Frontal cortex (tissue), 4 donors: Measurements from ENCODE around the gene MAP2K4. TPM values are rescaled to one million over a fixed set of nuclear protein-coding genes. Genes with fewer than 3 reads are reported as not detected.

Source experiments
- DNase-seq, 2 donors: peaks; one replicate each; pipeline ENCODE4 v3.0.0; 2012; ENCODE audit warnings: low spot score in 2 of 2
- FAIRE-seq: peaks from 2 replicates; lab custom pipeline; 2012; peaks lifted over from hg19 to GRCh38; lab: Jason Lieb, UNC
- total RNA-seq: library from RNA; depleted of rRNA; stranded (reverse); fragments of >200 nt; gene quantifications from one replicate; pipeline ENCODE4 v1.2.3, GENCODE V29; 2014
- donor health status: control.
- donor health status: control.
- donor health status: control.

Gene MAP2K4
- total RNA-seq, 1 donor from 2014 or later = 109 TPM

- DNase-seq = no peak
- FAIRE-seq = no peak
Measured at GRCh38 chr17:12034538-12034937, 13.9 kb downstream of the MAP2K4 start.

DNA sequence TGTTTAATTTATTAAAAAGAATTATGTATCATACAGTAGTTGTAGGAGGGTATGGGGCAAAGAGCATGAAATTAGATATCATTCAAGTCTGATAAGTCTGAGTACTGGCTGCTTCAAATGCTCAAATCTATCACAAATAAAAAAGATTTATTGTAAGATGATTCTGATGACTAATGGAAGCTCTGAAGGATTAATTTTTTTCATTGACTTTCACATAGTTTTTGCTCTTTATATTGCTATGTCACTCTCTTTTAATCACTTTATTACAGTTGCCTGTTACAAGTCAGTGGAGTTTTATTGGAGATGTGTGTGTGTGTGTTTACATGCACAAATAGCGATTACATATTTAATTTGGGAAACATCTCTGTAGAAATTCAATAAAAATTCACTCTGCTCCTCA is 15.0 kb downstream of the MAP2K4 start:
- FAIRE-seq = no peak
- no peak for DNase-seq

GRCh38 chr17:12037970-12038369 is 17.3 kb downstream of the MAP2K4 start:
- no peak for FAIRE-seq

DNA sequence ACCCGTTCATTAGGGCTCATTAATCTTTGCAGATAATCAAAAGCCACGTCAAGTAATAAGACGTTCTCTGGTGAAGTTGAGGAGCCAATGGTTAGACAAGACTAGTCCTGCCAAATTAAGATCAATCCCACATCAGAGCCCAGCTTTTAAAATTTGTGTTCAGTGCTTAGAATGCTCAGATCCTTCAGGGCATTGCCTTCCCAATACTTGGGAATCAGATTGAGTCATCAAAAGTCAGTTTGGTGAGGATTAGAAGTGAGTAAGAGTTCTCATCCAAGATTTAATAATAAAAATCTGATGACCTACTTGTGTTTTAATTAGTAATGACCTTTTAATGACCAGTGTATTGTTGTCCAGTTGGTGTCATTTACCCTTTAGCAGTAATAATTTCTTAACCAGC is 19.8 kb downstream of the MAP2K4 start:
- DNase-seq = no peak
- FAIRE-seq = no peak

More at GRCh38 chr17:12037970-12038369, 17.3 kb downstream of the MAP2K4 start:
- DNase-seq = no peak

DNA sequence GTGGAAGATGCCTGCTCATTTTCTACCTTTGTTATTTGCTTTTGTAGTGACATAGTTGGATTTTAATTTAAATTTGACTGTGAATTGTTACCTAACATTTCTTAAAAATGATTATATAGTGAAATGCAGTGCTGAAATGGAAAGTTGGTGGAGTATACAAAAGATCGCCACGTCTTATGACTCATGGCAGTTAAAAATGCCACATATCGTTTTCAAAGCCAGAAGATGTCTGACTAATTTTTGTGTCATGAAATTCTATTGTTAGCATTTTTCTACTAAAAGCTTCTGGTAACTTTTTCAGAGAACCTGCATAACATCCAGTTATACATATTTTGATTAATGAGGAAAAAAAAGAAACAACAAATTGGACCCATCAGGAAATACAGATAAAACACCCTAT is 20.6 kb downstream of the MAP2K4 start:
- DNase-seq (no peak), FAIRE-seq (no peak)

GRCh38 chr17:12043702-12044101 is 23.0 kb downstream of the MAP2K4 start:
- no peak for DNase-seq
- FAIRE-seq = no peak

DNA sequence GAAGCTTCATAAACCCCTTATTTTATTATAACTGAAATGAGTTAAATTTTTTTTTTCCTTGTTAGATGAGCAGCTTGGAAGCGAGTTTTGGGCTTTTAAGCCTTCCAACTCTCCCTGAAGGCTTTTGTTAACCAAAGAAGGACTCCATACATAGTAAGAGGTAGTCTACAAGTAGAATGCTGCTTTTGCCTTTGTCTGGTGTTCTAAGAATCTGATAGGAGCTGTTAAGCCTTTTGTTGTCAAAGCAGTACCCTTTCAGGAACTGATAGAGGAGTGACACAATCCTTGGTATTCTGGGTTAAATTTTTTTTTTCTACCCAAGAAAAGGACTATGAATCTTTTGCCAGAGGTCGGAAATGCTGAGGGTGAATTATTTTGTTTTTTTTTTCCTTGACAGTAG is 26.1 kb downstream of the MAP2K4 start:
- DNase-seq (no peak), FAIRE-seq (no peak)

DNA sequence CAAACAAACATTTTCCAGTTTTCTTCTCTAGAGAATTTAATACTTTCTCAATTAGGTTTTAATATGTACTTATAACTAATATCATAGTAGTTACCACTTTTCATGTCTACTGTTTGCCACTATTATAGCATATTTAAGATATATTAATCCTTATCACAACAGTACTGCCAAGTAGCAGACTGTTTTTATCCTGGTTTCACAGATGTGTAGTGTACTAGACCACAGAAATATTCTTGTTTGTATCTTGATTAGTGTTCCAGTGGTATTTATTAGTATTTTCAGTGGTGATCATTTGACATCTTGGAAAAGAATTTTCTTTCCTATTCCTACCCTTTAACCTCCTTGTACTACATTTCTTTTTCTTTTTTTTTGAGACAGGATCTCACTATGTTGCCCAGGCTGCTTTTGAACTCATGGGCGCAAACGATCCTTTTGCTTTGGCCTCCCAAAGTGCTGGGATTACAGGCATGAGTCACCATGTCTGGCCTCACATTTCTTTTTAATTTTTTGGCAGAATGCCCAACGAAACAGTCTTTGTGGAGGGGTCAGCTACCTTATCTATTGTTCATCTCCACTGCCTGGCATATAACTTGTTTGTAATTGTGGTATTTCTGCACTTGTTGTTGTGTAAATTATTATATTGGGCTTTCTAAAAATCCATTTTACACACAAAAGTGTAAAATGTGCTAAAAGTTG is 27.2 kb downstream of the MAP2K4 start:
- FAIRE-seq = no peak

GRCh38 chr17:12048843-12049473 is 28.3 kb downstream of the MAP2K4 start:
- no peak for FAIRE-seq
- DNase-seq = no peak

More for the DNA sequence above, 27.2 kb downstream of the MAP2K4 start:
- DNase-seq = no peak

- no peak for FAIRE-seq
- DNase-seq = no peak
Measured at GRCh38 chr17:12050646-12051225, 30.1 kb downstream of the MAP2K4 start.

GRCh38 chr17:12053552-12053951 is 32.9 kb downstream of the MAP2K4 start:
- FAIRE-seq (no peak), DNase-seq (no peak)

- no peak for FAIRE-seq
Measured at GRCh38 chr17:12055889-12056288, 35.2 kb downstream of the MAP2K4 start.

DNA sequence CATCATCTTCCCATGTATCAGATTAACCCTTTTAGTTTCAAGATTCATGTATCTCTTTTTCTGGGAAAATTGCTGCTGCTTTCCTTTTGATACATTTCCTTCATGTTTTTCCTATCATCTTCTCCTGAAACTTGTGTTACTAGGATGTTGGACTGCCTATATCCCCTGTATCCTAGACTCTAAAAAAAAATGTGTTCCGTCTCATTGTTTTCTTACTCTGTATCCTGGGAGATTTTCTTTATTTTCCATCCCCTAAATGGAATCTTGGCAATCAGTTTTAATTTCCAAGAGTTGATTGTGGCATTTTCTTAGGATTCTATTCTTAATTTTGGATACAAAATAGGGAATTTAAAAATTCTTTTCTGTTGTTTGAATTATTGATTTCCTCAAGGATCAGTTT is 36.8 kb downstream of the MAP2K4 start:
- FAIRE-seq = no peak
- no peak for DNase-seq

More at GRCh38 chr17:12055889-12056288, 35.2 kb downstream of the MAP2K4 start:
- no peak for DNase-seq

GRCh38 chr17:12058535-12058934 is 37.9 kb downstream of the MAP2K4 start:
- FAIRE-seq (no peak), DNase-seq (no peak)

DNA sequence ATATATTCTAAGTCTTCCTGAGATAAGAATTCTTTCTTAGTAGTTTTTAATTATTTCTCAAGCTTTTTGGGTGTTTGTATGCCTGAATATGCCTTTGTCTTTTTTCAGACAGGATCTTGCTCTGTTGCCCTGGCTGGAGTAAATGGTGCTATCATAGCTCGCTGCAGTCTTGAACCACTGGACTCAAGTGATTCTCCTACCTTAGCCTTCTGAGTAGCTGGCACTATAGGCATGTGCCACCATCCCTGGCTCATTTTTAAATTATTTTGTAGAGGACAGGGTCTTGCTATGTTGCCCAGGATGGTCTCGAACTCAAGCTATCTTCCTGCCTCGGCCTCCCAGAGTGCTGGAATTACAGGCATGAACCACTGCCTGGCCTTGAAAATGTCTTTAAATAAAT is 41.6 kb downstream of the MAP2K4 start:
- FAIRE-seq (no peak), DNase-seq (no peak)

GRCh38 chr17:12064395-12064794 is 43.7 kb downstream of the MAP2K4 start:
- FAIRE-seq (no peak), DNase-seq (no peak)

DNA sequence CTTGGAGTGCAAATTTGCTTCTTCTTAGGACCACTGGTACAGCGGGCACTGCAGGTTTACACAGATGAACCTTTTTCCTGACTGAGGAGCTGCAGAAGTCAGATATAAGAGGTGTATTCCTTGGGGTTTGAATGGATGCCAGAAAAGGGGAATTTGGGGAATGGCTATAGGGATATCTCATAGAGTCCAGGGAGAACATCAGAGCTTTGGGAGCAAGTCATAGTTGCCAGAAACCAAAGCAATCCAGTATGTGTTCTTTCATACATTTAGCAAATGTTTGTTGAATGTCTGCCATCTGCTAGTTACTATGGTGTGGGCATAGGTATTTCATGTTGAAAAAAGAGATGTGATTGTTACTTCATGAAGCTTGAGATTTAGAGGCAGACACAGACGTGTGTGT is 46.8 kb downstream of the MAP2K4 start:
- no peak for FAIRE-seq
- DNase-seq = no peak

DNA sequence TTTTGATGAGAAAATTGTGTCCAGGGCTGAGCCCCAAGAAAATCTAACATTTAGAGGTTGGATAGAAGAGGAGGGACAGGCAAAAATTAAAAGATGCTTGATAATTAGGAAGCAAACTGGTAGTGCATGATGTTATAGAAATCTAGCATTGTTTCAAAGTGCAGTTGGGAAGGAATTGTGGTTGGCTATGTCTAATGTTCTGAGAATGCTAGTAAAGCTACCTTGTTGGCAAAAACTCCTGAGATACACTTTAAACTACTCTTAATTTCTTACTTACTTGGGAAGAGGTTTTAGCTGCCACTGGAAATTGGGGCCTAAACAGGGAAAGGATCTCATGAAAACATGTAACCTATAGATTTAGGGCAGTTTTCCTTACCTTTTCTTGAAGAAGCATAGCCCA is 48.3 kb downstream of the MAP2K4 start:
- DNase-seq (no peak), FAIRE-seq (no peak)

DNA sequence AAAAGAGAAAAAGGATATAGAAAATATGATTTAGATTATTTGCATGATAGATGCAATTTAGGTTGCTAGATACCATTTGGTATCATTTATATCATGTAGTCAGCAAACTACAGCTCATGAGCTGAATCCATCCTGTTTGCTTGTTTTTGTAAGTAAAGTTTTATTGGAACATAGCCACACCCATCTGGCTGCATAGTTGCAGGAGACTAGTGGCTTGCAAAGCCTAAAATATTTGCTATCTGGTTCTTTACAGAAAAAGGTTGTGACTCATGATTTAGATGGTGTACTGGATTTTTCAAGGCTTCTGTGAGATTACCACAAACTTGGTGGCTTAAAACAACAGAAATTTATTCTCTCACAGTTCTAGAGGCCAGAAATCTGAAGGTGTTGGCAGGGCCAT is 49.9 kb downstream of the MAP2K4 start:
- DNase-seq (no peak), FAIRE-seq (no peak)

GRCh38 chr17:12074346-12074745 is 53.7 kb downstream of the MAP2K4 start:
- FAIRE-seq (no peak), DNase-seq (no peak)

DNA sequence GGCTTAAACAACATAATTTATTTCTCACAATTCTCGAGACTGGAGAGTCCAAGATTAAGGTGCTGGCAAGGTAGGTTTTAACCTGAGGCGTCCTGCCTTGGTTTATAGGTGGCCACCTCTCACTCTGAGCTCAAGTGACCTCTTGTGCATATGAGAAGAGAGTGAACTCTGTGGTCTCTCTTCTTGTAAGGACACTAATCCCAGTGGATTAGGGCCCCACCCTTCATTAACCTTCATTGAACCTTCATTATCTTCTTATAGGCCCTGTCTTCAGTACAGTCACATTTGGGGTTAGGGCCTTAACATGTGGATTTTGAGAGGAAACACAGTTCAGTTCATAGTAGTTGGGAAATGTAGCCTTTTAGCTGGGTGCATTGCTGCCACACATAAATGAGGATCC is 57.1 kb downstream of the MAP2K4 start:
- DNase-seq (no peak), FAIRE-seq (no peak)
